Suprapubic skin (tissue), 4 donors: ENCODE measurements around the gene LPCAT1.

ENCODE experiments used
- CTCF ChIP-seq, 2 donors: fragments of 200-600 bp in 1 of 2; fragments of 450-650 bp in 1 of 2; sonication (generic) in 1 of 2; IDR thresholded peaks; one replicate each; pipeline ENCODE4 v1.5.1; 2016 to 2019; ENCODE audit warnings: antibody characterized with exemption in 2 of 2, mild to moderate bottlenecking in 1 of 2, moderate library complexity in 1 of 2
- POLR2A ChIP-seq, 2 donors: fragments of 450-650 bp; IDR thresholded peaks; one replicate each; pipeline ENCODE4 v1.6.1; 2017; ENCODE audit warnings: antibody characterized with exemption in 2 of 2, mild to moderate bottlenecking in 2 of 2, moderate library complexity in 2 of 2
- POLR2AphosphoS5 ChIP-seq, 3 donors: sonication (generic); formaldehyde crosslinking; IDR thresholded peaks; one replicate each; pipeline ENCODE4 v1.6.1; 2017; ENCODE audit warnings: antibody characterized with exemption in 3 of 3

GRCh38 chr5:1429066-1429465 is 94.7 kb downstream of the LPCAT1 start:
- TF ChIP-seq CTCF (IDR thresholded peaks at IDR 0.05) (no peak), POLR2A (IDR thresholded peaks at IDR 0.05) (no peak), POLR2AphosphoS5 (IDR thresholded peaks at IDR 0.05) (no peak)
